Measurements from ENCODE around the gene RTEL1.

The RTEL1 gene

GRCh38 chr20:63732118-63733095, 74.3 kb downstream of the RTEL1 start:
- DNase-seq, result no peak

GRCh38 chr20:63733117-63733516, 75.0 kb downstream of the RTEL1 start:
- no peak for DNase-seq

GRCh38 chr20:63733579-63734081, 75.5 kb downstream of the RTEL1 start:
- DNase-seq, result no peak

GRCh38 chr20:63734111-63734945, 76.2 kb downstream of the RTEL1 start:
- DNase-seq, result no peak

- DNase-seq, result no peak
Observed at GRCh38 chr20:63734946-63735858, 77.1 kb downstream of the RTEL1 start.

- DNase-seq, result peak; percentile 82
Observed at GRCh38 chr20:63735859-63736718, 78.0 kb downstream of the RTEL1 start, which contains the start of gene LIME1. LIME1 (plus strand) TSS chr20:63736664; CDS start chr20:63737550, 886 bp downstream.

- DNase-seq, result peak; percentile 45
Observed at GRCh38 chr20:63736893-63737694, 79.0 kb downstream of the RTEL1 start.

- DNase-seq, result no peak
Observed at GRCh38 chr20:63737695-63737944, 79.5 kb downstream of the RTEL1 start.

GRCh38 chr20:63737945-63738686, 80.0 kb downstream of the RTEL1 start:
- DNase-seq, result peak; percentile 47

- peak; percentile 59 for DNase-seq
Observed at GRCh38 chr20:63738687-63739129, 80.6 kb downstream of the RTEL1 start.

- peak; percentile 87 for DNase-seq
Observed at GRCh38 chr20:63739130-63740069, 81.3 kb downstream of the RTEL1 start, which contains the start of gene SLC2A4RG. SLC2A4RG (plus strand) TSS chr20:63739776; CDS start chr20:63739913, 137 bp downstream.

GRCh38 chr20:63740070-63740626, 82.0 kb downstream of the RTEL1 start:
- DNase-seq, result no peak

- DNase-seq, result peak; percentile 85
Observed at GRCh38 chr20:63740627-63741353, 82.7 kb downstream of the RTEL1 start.

GRCh38 chr20:63741354-63741675, 83.2 kb downstream of the RTEL1 start:
- DNase-seq, result no peak

GRCh38 chr20:63741676-63742380, 83.7 kb downstream of the RTEL1 start:
- no peak for DNase-seq

GRCh38 chr20:63742381-63743024, 84.4 kb downstream of the RTEL1 start:
- no peak for DNase-seq

Measured in hematopoietic multipotent progenitor cell treated with erythropoietin and hydrocortisone succinate and interleukin-3 and kit ligand, for 6 days (in vitro differentiated cells).